ENCODE data around the gene FXYD5. TPM values are rescaled to one million over a fixed set of nuclear protein-coding genes. Genes with fewer than 3 reads are reported as not detected.

FXYD5 gene
- total RNA-seq, 1 experiment from 2014 or later = 123 TPM

- TF ChIP-seq SIN3A (IDR thresholded peaks at IDR 0.05; ENCODE audit: low read depth) (no peak), RAD21 (IDR thresholded peaks at IDR 0.05; ENCODE audit: low read depth) (no peak), ZBTB33 (IDR thresholded peaks at IDR 0.05; ENCODE audit: extremely low read depth, insufficient replicate concordance, low read length) (no peak)
- ATAC-seq = no peak
- POLR2A ChIA-PET = no interaction called here
- Histone ChIP-seq H3K4me1 (ENCODE audit: control insufficient read depth in 1 of 2, insufficient read depth in 2 of 2, low read length in 2 of 2) (peaks cover 27 to 57% of the 10 kb centered on the region in 2 experiments), H4K20me1 (ENCODE audit: insufficient read depth) (no peaks in the 10 kb centered on the region), H3K27ac (ENCODE audit: low read depth, low read length) (no peak overlapping the region), H3K79me2 (ENCODE audit: insufficient read depth, low read length) (no peaks in the 10 kb centered on the region), H2AFZ (ENCODE audit: low read depth, low read length, poor library complexity, severe bottlenecking) (peak overlapping the region; percentile 45), H3K9me2 (ENCODE audit: insufficient read depth) (no peaks in the 10 kb centered on the region), H3K9me3 (ENCODE audit: control insufficient read depth in 1 of 2, insufficient read depth in 1 of 2, low read depth in 1 of 2, low read length in 2 of 2) (peaks cover 0 to 4% of the 10 kb centered on the region in 2 experiments; a peak in 1 of 4 replicates), H3K4me2 (ENCODE audit: low read length) (no peak overlapping the region), H3K27me3 (ENCODE audit: insufficient read depth, low read length) (no peaks in the 10 kb centered on the region), H3K4me3 (replicated peaks in 1 of 2; ENCODE audit: low read depth in 1 of 2, low read length in 2 of 2) (no peak overlapping the region), H3K9ac (ENCODE audit: low read length) (no peak overlapping the region), H3K36me3 (ENCODE audit: control insufficient read depth in 1 of 2, insufficient read depth in 2 of 2, low read length in 2 of 2) (no peaks in the 10 kb centered on the region)
- intact Hi-C loops (cut with micrococcal nuclease) = no loop called here
- no TSS peak for BruUV-seq (replicated peaks)
- RAD21 ChIA-PET (ENCODE audit: low non-redundant PET in 1 of 2, low total read pairs in 2 of 2, uncharacterized antibody in 2 of 2, unreplicated experiment in 2 of 2) = no interaction called here
- CTCF ChIA-PET = interaction anchor here (1.2 to 1.3 kb wide), 3 partner anchors 8 to 65 kb away, joined by 3 to 4 read pairs (median 3); no protein-coding TSS in a partner anchor
- DNase-seq (ENCODE audit: low read depth, low spot score) = no peak
These were observed 43.6 kb upstream of the FXYD5 start for GRCh38 chr19:35110974-35111373.

DNA sequence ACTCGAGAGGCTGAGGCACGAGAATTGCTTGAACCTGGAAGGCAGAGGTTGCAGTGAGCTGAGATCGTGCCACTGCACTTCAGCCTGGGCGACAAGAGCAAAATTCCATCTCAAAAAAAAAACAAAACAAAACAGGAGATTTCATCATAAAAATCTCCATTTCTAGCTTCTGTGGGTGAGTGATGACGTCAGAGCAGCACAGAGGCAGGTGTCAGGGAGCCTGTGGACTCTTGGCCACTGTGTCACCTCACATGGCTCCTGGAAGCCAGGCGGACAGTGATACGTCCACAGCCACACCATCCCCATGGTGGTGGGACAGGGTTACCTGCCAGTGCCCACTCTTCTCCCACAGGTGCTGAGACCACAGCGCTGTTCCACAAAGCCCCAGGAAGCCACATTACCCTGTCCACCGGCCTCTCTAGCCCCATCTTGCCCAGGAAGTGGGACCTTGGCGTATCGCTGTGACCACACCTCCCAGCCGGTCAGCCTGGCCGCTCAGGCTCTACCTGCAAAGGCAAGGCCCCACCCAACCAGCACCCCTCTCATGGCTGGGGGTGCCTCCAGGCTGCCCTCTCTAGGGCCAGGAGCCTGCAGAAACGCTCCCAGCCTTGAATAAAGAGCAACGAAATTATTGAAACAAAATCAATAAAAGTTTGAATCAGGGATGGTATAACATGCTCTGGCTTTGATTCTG, 41.4 kb upstream of the FXYD5 start:
- DNase-seq (ENCODE audit: low read depth, low spot score) (no peak), ATAC-seq (no peak)
- Histone ChIP-seq H3K4me3 (replicated peaks in 1 of 2; ENCODE audit: low read depth in 1 of 2, low read length in 2 of 2) (no peak overlapping the region), H3K9ac (ENCODE audit: low read length) (no peak overlapping the region), H3K9me3 (ENCODE audit: control insufficient read depth in 1 of 2, insufficient read depth in 1 of 2, low read depth in 1 of 2, low read length in 2 of 2) (no peaks in the 10 kb centered on the region), H3K9me2 (ENCODE audit: insufficient read depth) (no peaks in the 10 kb centered on the region), H3K4me2 (ENCODE audit: low read length) (no peak overlapping the region), H3K4me1 (ENCODE audit: control insufficient read depth in 1 of 2, insufficient read depth in 2 of 2, low read length in 2 of 2) (peaks cover 23 to 55% of the 10 kb centered on the region in 2 experiments), H3K27me3 (ENCODE audit: insufficient read depth, low read length) (no peaks in the 10 kb centered on the region), H4K20me1 (ENCODE audit: insufficient read depth) (no peaks in the 10 kb centered on the region), H3K36me3 (ENCODE audit: control insufficient read depth in 1 of 2, insufficient read depth in 2 of 2, low read length in 2 of 2) (no peaks in the 10 kb centered on the region), H3K27ac (ENCODE audit: low read depth, low read length) (no peak overlapping the region), H2AFZ (ENCODE audit: low read depth, low read length, poor library complexity, severe bottlenecking) (no peak overlapping the region), H3K79me2 (ENCODE audit: insufficient read depth, low read length) (no peaks in the 10 kb centered on the region)
- ChIA-PET RAD21 (ENCODE audit: low non-redundant PET in 1 of 2, low total read pairs in 2 of 2, uncharacterized antibody in 2 of 2, unreplicated experiment in 2 of 2) (interaction anchor here in 1 of 2 experiments (0.7 kb wide), 1 partner anchor 305 kb away, joined by 3 read pairs; no protein-coding TSS in a partner anchor), CTCF (no interaction called here), POLR2A (interaction anchor here (1.5 kb wide), 1 partner anchor 28 kb away, joined by 3 read pairs; no protein-coding TSS in a partner anchor)
- BruUV-seq (replicated peaks) = no TSS peak
- no peak for TF ChIP-seq SIN3A (IDR thresholded peaks at IDR 0.05; ENCODE audit: low read depth)
- TF ChIP-seq CEBPB (IDR thresholded peaks at IDR 0.05; ENCODE audit: low read depth) = no peak
- no peak for TF ChIP-seq ZNF274 (IDR thresholded peaks at IDR 0.05; ENCODE audit: low read depth, low read length)
- no peak for TF ChIP-seq SRF (IDR thresholded peaks at IDR 0.05; ENCODE audit: low read depth)
- no peak for TF ChIP-seq POLR2AphosphoS5 (IDR thresholded peaks at IDR 0.05; ENCODE audit: low read depth, low read length)
- TF ChIP-seq SP1 (IDR thresholded peaks at IDR 0.05; ENCODE audit: low read depth) = no peak
- intact Hi-C loops (cut with micrococcal nuclease) = no loop called here
